Suprapubic skin (tissue), 4 donors: ENCODE results near the gene ACER2. TPM values are rescaled to one million over a fixed set of nuclear protein-coding genes. Genes with fewer than 3 reads are reported as not detected.

Experiments
- DNase-seq, 2 donors: peaks; one replicate each; pipeline ENCODE4 v3.0.0-alpha.2; 2019; ENCODE audit warnings: low spot score in 2 of 2
- H3K27ac ChIP-seq: fragments of 200-600 bp; sonication (generic); one replicate; pipeline ENCODE4 v1.5.1; 2019
- H3K27me3 ChIP-seq: fragments of 200-600 bp; sonication (generic); one replicate; pipeline ENCODE4 v1.5.1; 2019
- H3K36me3 ChIP-seq: fragments of 200-600 bp; sonication (generic); one replicate; pipeline ENCODE4 v1.5.1; 2019
- H3K4me1 ChIP-seq: fragments of 200-600 bp; sonication (generic); one replicate; pipeline ENCODE4 v1.5.1; 2019
- H3K4me3 ChIP-seq: fragments of 200-600 bp; sonication (generic); one replicate; pipeline ENCODE4 v1.5.1; 2019; ENCODE audit warnings: mild to moderate bottlenecking
- H3K9me3 ChIP-seq: fragments of 200-600 bp; sonication (generic); one replicate; pipeline ENCODE4 v1.5.1; 2019
- EP300 ChIP-seq: sonication (generic); formaldehyde crosslinking; IDR thresholded peaks from one replicate; pipeline ENCODE4 v1.6.1; 2017; ENCODE audit warnings: antibody characterized with exemption
- POLR2A ChIP-seq, 2 donors: fragments of 450-650 bp; IDR thresholded peaks; one replicate each; pipeline ENCODE4 v1.6.1; 2017; ENCODE audit warnings: antibody characterized with exemption in 2 of 2, mild to moderate bottlenecking in 2 of 2, moderate library complexity in 2 of 2
- POLR2AphosphoS5 ChIP-seq, 3 donors: sonication (generic); formaldehyde crosslinking; IDR thresholded peaks; one replicate each; pipeline ENCODE4 v1.6.1; 2017; ENCODE audit warnings: antibody characterized with exemption in 3 of 3
- WGBS: methylation state at CpG from one replicate; pipeline ENCODE4 v1.1.5; 2018; 5-methylcytosine and 5-hydroxymethylcytosine counted together
- total RNA-seq, 4 donors: library from RNA; depleted of rRNA; stranded (reverse); fragments of >200 nt; gene quantifications; one replicate each; pipeline ENCODE4 v1.1.0, GENCODE V29; 2016
- TF ChIP-seq, protein P1 (sequence below), 2 donors: fragments of 200-600 bp in 1 of 2; fragments of 450-650 bp in 1 of 2; sonication (generic) in 1 of 2; IDR thresholded peaks; one replicate each; pipeline ENCODE4 v1.5.1; 2016 to 2019; ENCODE audit warnings: antibody characterized with exemption in 2 of 2, mild to moderate bottlenecking in 1 of 2, moderate library complexity in 1 of 2

Gene ACER2
- total RNA-seq, 4 donors from 2014 or later: 12.1 to 18.8 (median 14.8) TPM

GRCh38 chr9:19470981-19471650 is 62.3 kb downstream of the ACER2 start:
- no peaks in the 10 kb centered on the region for H3K36me3 ChIP-seq
- 45% methylated on average over 10 of the region's 10 CpGs for WGBS
- DNase-seq: no peak
- peaks cover 15% of the 10 kb centered on the region for H3K4me1 ChIP-seq
- no peak overlapping the region for H3K4me3 ChIP-seq
- TF ChIP-seq, protein P1, sequence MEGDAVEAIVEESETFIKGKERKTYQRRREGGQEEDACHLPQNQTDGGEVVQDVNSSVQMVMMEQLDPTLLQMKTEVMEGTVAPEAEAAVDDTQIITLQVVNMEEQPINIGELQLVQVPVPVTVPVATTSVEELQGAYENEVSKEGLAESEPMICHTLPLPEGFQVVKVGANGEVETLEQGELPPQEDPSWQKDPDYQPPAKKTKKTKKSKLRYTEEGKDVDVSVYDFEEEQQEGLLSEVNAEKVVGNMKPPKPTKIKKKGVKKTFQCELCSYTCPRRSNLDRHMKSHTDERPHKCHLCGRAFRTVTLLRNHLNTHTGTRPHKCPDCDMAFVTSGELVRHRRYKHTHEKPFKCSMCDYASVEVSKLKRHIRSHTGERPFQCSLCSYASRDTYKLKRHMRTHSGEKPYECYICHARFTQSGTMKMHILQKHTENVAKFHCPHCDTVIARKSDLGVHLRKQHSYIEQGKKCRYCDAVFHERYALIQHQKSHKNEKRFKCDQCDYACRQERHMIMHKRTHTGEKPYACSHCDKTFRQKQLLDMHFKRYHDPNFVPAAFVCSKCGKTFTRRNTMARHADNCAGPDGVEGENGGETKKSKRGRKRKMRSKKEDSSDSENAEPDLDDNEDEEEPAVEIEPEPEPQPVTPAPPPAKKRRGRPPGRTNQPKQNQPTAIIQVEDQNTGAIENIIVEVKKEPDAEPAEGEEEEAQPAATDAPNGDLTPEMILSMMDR (IDR thresholded peaks at IDR 0.05): no peak
- TF ChIP-seq POLR2AphosphoS5 (IDR thresholded peaks at IDR 0.05) (no peak), EP300 (no peak), POLR2A (IDR thresholded peaks at IDR 0.05) (no peak)
- no peaks in the 10 kb centered on the region for H3K9me3 ChIP-seq
- H3K27ac ChIP-seq: no peak overlapping the region
- no peaks in the 10 kb centered on the region for H3K27me3 ChIP-seq

- no peak overlapping the region for H3K4me3 ChIP-seq
- no peak overlapping the region for H3K27ac ChIP-seq
Observed at GRCh38 chr9:19471737-19472648, 63.2 kb downstream of the ACER2 start.

DNA sequence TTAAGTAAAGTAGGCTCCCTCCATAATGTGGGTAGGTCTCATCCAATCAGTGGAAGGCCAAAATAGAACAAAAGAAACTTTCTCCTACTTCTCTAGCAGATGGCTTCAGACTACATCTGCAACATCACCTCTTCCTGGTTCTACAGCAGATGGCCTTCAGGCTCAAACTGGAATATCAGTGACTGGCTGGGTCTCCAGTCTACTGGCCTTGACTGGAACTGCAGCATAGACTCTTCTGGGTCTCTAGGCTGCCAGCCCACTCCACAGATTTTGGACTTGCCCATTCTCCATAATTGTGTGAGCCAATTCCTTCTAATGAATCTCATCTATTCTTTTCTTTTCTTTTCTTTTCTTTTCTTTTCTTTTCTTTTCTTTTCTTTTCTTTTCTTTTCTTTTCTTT is 64.8 kb downstream of the ACER2 start:
- no peaks in the 10 kb centered on the region for H3K9me3 ChIP-seq
- TF ChIP-seq EP300 (no peak), POLR2AphosphoS5 (IDR thresholded peaks at IDR 0.05) (no peak), POLR2A (IDR thresholded peaks at IDR 0.05) (no peak)
- TF ChIP-seq, protein P1 (IDR thresholded peaks at IDR 0.05): no peak
- DNase-seq: no peak
- H3K36me3 ChIP-seq: no peaks in the 10 kb centered on the region
- no peak overlapping the region for H3K27ac ChIP-seq
- H3K27me3 ChIP-seq: no peaks in the 10 kb centered on the region
- H3K4me1 ChIP-seq: peaks cover 15% of the 10 kb centered on the region
- H3K4me3 ChIP-seq: no peak overlapping the region

More at GRCh38 chr9:19471737-19472648, 63.2 kb downstream of the ACER2 start:
- Histone ChIP-seq H3K36me3 (no peaks in the 10 kb centered on the region), H3K4me1 (peaks cover 15% of the 10 kb centered on the region), H3K27me3 (no peaks in the 10 kb centered on the region), H3K9me3 (no peaks in the 10 kb centered on the region)
- TF ChIP-seq, protein P1 (IDR thresholded peaks at IDR 0.05): peak in 1 of 2 donors; percentile 64
- no peak for TF ChIP-seq EP300
- WGBS: 20% methylated on average over 18 of the region's 18 CpGs
- peak; percentile 73 to 83 for DNase-seq

GRCh38 chr9:19479874-19480273 is 71.1 kb downstream of the ACER2 start:
- H3K4me3 ChIP-seq: no peak overlapping the region
- no peak overlapping the region for H3K27ac ChIP-seq
- DNase-seq: no peak
- no peaks in the 10 kb centered on the region for H3K27me3 ChIP-seq
- no peaks in the 10 kb centered on the region for H3K36me3 ChIP-seq
- no peaks in the 10 kb centered on the region for H3K4me1 ChIP-seq
- TF ChIP-seq, protein P1 (IDR thresholded peaks at IDR 0.05): no peak
- no peak for TF ChIP-seq EP300
- TF ChIP-seq POLR2A (IDR thresholded peaks at IDR 0.05): no peak
- TF ChIP-seq POLR2AphosphoS5 (IDR thresholded peaks at IDR 0.05): no peak
- no peaks in the 10 kb centered on the region for H3K9me3 ChIP-seq

GRCh38 chr9:19480345-19480744 is 71.5 kb downstream of the ACER2 start:
- WGBS: 89% methylated on average over 7 of the region's 7 CpGs
- TF ChIP-seq, protein P1 (IDR thresholded peaks at IDR 0.05): no peak
- TF ChIP-seq EP300 (no peak), POLR2A (IDR thresholded peaks at IDR 0.05) (no peak), POLR2AphosphoS5 (IDR thresholded peaks at IDR 0.05) (no peak)
- no peak overlapping the region for H3K4me3 ChIP-seq
- no peaks in the 10 kb centered on the region for H3K36me3 ChIP-seq
- no peak overlapping the region for H3K27ac ChIP-seq
- no peaks in the 10 kb centered on the region for H3K9me3 ChIP-seq
- H3K27me3 ChIP-seq: no peaks in the 10 kb centered on the region
- DNase-seq: no peak
- H3K4me1 ChIP-seq: no peaks in the 10 kb centered on the region
